Mucosa of stomach (tissue), 1 donor: ENCODE results near the gene RPA1.
"Not testable (repeated sequence)": the region's sequence is repeated elsewhere in the genome, so short reads cannot be mapped to it uniquely, and the experiment has no call there.

Experiments used
- H3K27me3 ChIP-seq: one replicate; pipeline ENCODE4 v1.7.0; 2013; ENCODE audit warnings: mild to moderate bottlenecking, low read length; ENCODE audit not compliant: control insufficient read depth, insufficient read depth
- H3K36me3 ChIP-seq: one replicate; pipeline ENCODE4 v1.7.0; 2013; ENCODE audit warnings: low read length; ENCODE audit not compliant: control insufficient read depth, insufficient read depth
- H3K4me1 ChIP-seq: one replicate; pipeline ENCODE4 v1.7.0; 2013; ENCODE audit warnings: mild to moderate bottlenecking, low read length; ENCODE audit not compliant: control insufficient read depth, insufficient read depth
- H3K4me3 ChIP-seq: one replicate; pipeline ENCODE4 v1.7.0; 2013; ENCODE audit warnings: low read length
- H3K9ac ChIP-seq: one replicate; pipeline ENCODE4 v1.7.0; 2013; ENCODE audit warnings: mild to moderate bottlenecking, low read length, moderate library complexity
- H3K9me3 ChIP-seq: one replicate; pipeline ENCODE4 v1.7.0; 2013; ENCODE audit warnings: mild to moderate bottlenecking, low read length, moderate library complexity; ENCODE audit not compliant: control insufficient read depth
- donor health status: Pancreatic carcinoma.

The RPA1 gene

GRCh38 chr17:1829216-1829591 lies 601 bp upstream of the RPA1 start:
- Histone ChIP-seq H3K4me1 (peaks cover 14% of the 10 kb centered on the region), H3K4me3 (peak overlapping the region; percentile 64), H3K27me3 (no peaks in the 10 kb centered on the region), H3K9me3 (no peaks in the 10 kb centered on the region), H3K9ac (peak overlapping the region; percentile 85), H3K36me3 (no peaks in the 10 kb centered on the region)

GRCh38 chr17:1830288-1830687 lies 483 bp downstream of the RPA1 start:
- H3K4me1 ChIP-seq = peaks cover 14% of the 10 kb centered on the region
- H3K36me3 ChIP-seq = no peaks in the 10 kb centered on the region
- peak overlapping the region; percentile 64 for H3K4me3 ChIP-seq
- H3K27me3 ChIP-seq = no peaks in the 10 kb centered on the region
- no peaks in the 10 kb centered on the region for H3K9me3 ChIP-seq
- H3K9ac ChIP-seq = peak overlapping the region; percentile 85

DNA sequence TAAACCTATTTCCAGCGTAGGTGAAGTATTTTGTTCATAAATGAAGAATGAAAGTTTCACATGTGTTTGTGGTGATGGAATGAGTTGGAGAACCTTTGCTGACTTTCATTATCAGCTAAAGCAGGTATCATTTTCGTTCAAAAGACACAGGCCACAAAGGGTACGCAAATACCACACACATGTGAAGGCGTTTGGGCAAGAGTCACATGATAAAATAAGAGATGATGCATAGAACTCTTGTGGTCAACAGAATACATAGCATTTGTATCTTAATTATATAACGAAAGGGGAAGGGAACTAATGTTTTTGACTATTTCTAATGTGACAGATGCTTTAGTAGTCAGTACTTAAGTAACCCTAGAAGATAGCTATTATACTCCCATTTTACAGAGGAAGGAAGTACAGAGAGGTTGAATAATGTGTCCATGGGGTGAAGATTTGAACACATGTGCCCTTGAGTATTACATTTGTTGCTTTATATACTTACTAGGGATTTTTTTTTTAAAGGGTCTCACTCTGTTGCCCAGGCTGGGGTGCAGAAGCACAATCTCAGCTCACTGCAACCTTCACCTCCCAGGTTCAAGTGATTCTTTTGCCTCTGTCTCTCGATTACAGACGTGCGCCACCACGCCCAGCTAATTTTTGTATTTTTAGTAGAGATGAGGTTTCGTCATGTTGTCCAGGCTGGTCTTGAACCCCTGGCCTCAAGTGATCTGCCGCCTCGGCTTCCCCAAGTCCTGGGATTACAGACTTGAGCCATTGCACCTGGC lies 4.8 kb downstream of the RPA1 start:
- Histone ChIP-seq H3K9me3 (no peaks in the 10 kb centered on the region), H3K36me3 (no peaks in the 10 kb centered on the region), H3K4me3 (no peak overlapping the region), H3K9ac (no peak overlapping the region), H3K27me3 (no peaks in the 10 kb centered on the region), H3K4me1 (peaks cover 7% of the 10 kb centered on the region)

- H3K4me1 ChIP-seq = no peaks in the 10 kb centered on the region
- H3K9ac ChIP-seq = no peak overlapping the region
- H3K4me3 ChIP-seq = no peak overlapping the region
- H3K36me3 ChIP-seq = no peaks in the 10 kb centered on the region
- no peaks in the 10 kb centered on the region for H3K9me3 ChIP-seq
- H3K27me3 ChIP-seq = no peaks in the 10 kb centered on the region
Measured at GRCh38 chr17:1839516-1839915, 9.7 kb downstream of the RPA1 start.

DNA sequence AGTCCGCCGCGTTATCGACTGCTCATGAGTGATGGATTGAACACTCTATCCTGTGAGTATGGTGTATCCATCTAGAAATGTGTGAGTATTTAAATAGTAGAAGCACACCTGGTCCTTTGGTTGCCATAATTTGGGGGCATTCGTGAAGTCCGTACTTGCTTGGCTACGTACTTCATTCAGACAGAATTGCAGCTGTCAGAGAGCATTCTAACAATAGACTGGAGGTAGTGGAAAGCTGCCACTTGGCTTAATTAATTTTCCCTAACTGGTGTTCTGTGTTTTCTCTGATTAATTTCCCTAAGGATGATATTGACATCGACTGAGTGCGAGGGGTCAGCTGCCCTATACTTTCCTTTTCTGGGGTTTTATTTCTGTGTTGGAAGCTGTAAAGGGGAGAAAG lies 14.1 kb downstream of the RPA1 start:
- Histone ChIP-seq H3K9ac (no peak overlapping the region), H3K9me3 (no peaks in the 10 kb centered on the region), H3K4me1 (no peaks in the 10 kb centered on the region), H3K4me3 (no peak overlapping the region), H3K27me3 (no peaks in the 10 kb centered on the region), H3K36me3 (peaks cover 5% of the 10 kb centered on the region)

- no peaks in the 10 kb centered on the region for H3K27me3 ChIP-seq
- no peak overlapping the region for H3K9ac ChIP-seq
- no peak overlapping the region for H3K4me3 ChIP-seq
- no peaks in the 10 kb centered on the region for H3K9me3 ChIP-seq
- H3K4me1 ChIP-seq = no peaks in the 10 kb centered on the region
- H3K36me3 ChIP-seq = peaks cover 5% of the 10 kb centered on the region
Measured at GRCh38 chr17:1847191-1847590, 17.4 kb downstream of the RPA1 start.

DNA sequence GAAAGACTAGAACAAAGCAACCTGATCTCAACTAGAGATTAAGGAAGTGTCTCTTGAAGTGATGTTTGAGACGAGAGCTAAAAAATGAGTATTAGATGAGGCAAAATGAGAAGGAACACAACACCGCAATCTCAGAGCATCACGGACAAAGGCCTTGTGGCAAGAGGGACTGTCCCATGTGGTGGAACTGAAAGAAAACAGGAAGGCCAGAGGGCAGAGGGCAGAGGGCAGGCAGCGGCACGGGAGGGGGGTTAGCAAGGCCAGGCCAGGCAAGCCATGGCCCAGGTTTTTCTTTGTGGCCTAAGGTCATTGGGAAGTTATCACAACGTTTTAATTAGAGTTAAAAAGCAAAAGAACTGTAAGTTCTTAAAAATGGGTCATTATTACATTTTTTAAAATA lies 22.5 kb downstream of the RPA1 start:
- Histone ChIP-seq H3K9ac (no peak overlapping the region), H3K36me3 (no peaks in the 10 kb centered on the region), H3K4me1 (no peaks in the 10 kb centered on the region), H3K27me3 (no peaks in the 10 kb centered on the region), H3K9me3 (no peaks in the 10 kb centered on the region), H3K4me3 (no peak overlapping the region)

DNA sequence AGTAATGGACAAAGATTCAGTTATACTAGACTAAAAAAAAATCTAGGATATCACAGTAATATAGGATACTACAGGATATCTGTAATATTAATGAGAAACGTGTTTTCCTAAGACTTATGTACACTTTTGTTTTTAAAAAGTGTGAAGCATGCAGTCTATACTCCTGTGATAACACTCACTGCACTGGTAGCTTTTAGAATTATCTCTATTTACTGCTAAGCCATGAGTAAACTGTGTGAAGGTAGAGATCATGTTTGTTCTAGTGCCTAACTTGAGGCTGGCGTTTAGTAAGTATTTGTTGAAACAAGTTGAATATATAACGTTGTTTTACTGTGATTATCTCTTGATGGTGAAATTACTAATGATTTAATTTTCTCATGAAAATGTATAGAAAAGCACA lies 23.9 kb downstream of the RPA1 start:
- H3K9ac ChIP-seq = no peak overlapping the region
- no peaks in the 10 kb centered on the region for H3K36me3 ChIP-seq
- no peaks in the 10 kb centered on the region for H3K9me3 ChIP-seq
- H3K27me3 ChIP-seq = no peaks in the 10 kb centered on the region
- no peaks in the 10 kb centered on the region for H3K4me1 ChIP-seq
- no peak overlapping the region for H3K4me3 ChIP-seq

- H3K4me3 ChIP-seq, H3K4me1 ChIP-seq, H3K36me3 ChIP-seq, H3K27me3 ChIP-seq, H3K9me3 ChIP-seq, H3K9ac ChIP-seq: not testable (repeated sequence)
Measured at GRCh38 chr17:1856462-1856861, 26.7 kb downstream of the RPA1 start.

- Histone ChIP-seq H3K27me3 (no peaks in the 10 kb centered on the region), H3K4me1 (no peaks in the 10 kb centered on the region), H3K4me3 (no peak overlapping the region)
Measured at GRCh38 chr17:1860978-1861377, 31.2 kb downstream of the RPA1 start.

DNA sequence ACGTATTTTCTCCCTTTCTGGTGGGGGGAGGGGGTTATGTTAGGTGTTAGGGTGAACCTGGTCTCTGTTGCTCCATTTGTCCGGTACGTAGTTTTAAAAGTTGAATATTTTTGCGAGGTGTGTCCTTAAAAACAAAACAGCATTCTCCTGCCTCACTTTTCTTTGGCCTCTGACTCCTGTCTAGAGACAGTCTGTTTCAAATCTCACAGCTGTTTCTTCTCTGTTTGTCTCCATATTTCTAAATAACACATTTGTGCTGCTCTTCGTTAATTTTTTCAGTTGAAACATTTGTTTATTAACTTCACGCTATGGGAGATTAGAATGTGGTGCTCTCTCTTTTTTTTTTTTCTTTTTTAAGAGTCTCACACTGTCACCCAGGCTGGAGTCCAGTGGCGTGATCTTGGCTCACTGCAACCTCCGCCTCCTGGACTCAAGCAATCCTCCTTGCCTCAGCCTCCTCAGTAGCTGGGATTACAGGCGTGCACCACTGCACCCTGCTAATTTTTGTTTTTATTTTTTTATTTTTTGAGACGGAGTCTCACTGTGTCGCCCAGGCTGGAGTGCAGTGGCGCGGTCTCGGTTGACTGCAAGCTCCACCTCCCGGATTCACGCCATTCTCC lies 31.7 kb downstream of the RPA1 start:
- Histone ChIP-seq H3K9ac (no peak overlapping the region), H3K9me3 (no peaks in the 10 kb centered on the region), H3K36me3 (no peaks in the 10 kb centered on the region), H3K27me3 (no peaks in the 10 kb centered on the region), H3K4me1 (no peaks in the 10 kb centered on the region), H3K4me3 (no peak overlapping the region)

More at GRCh38 chr17:1860978-1861377, 31.2 kb downstream of the RPA1 start:
- no peak overlapping the region for H3K9ac ChIP-seq
- no peaks in the 10 kb centered on the region for H3K9me3 ChIP-seq
- H3K36me3 ChIP-seq = no peaks in the 10 kb centered on the region

GRCh38 chr17:1865252-1866037 lies 35.6 kb downstream of the RPA1 start:
- Histone ChIP-seq H3K27me3 (no peaks in the 10 kb centered on the region), H3K4me1 (no peaks in the 10 kb centered on the region), H3K9ac (no peak overlapping the region), H3K36me3 (no peaks in the 10 kb centered on the region), H3K9me3 (no peaks in the 10 kb centered on the region), H3K4me3 (no peak overlapping the region)
